ENCODE data around the gene ZYX.
"Not testable (repeated sequence)": the region's sequence is repeated elsewhere in the genome, so short reads cannot be mapped to it uniquely, and the experiment has no call there.

ZYX gene

DNA sequence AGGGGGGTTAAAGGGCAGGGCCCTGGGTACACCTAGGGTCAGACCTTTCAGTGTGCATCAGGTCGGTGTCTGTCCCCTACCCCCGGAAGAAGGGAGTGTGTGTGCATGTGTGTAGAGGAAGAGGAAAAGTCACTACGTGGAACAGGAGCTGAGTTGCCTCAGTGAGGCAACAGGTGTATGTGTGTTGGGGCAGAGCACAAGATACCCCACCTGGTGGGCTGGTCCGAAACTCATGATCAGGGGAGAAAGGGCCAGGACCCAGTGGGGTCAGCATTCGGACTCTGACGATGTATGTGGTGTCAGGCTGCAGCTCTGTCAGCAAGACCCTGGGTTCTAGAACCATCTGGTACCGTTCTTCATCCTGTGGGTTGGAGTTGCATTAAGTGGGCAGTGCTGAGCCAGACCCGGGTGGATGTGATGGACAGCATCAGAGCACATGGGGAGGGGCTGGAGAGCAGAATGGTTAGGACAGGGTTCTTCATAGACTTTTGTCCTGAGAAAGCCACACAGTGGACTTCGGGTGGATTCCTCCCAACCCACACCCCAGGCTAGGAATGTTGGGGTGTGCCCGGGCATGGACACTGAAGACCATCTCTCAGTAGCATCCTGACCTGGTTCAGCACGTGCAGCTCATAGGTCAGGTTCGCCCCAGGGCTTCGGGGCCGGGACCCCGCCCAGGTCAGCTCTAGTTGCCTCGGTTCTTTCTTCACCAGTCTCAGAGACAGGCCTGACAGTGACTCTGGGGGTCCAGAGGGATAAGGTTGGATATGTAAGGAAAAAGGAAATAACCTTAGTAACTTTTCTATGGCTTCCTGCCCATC is 16.8 kb downstream of the ZYX start:
- DNase-seq (ENCODE audit: low read depth) = no peak
- H3K4me3 ChIP-seq (ENCODE audit: low read depth, low read length) = no peak overlapping the region
- TF ChIP-seq, protein P1, sequence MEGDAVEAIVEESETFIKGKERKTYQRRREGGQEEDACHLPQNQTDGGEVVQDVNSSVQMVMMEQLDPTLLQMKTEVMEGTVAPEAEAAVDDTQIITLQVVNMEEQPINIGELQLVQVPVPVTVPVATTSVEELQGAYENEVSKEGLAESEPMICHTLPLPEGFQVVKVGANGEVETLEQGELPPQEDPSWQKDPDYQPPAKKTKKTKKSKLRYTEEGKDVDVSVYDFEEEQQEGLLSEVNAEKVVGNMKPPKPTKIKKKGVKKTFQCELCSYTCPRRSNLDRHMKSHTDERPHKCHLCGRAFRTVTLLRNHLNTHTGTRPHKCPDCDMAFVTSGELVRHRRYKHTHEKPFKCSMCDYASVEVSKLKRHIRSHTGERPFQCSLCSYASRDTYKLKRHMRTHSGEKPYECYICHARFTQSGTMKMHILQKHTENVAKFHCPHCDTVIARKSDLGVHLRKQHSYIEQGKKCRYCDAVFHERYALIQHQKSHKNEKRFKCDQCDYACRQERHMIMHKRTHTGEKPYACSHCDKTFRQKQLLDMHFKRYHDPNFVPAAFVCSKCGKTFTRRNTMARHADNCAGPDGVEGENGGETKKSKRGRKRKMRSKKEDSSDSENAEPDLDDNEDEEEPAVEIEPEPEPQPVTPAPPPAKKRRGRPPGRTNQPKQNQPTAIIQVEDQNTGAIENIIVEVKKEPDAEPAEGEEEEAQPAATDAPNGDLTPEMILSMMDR (IDR thresholded peaks at IDR 0.05; ENCODE audit: low read depth, low read length, missing control alignments) = no peak

DNA sequence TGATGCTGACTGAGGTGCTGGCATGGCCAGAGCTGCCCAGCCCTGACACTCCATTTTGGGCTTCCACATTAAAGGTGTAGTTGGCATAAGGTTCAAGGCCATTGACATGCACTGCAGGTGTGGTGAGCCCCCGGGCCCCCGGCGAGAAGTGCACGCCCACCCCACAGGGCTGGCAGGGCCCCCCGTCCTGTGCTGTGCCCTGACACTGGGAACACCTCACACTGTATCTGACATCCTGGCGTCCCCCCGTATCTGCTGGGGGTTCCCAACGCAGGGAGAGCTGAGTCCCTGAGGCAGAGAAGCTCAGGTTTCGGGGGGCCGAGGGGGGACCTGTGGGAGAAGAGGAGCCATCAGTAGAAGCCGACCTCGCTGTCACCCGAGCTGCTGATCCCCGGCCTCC is 17.5 kb downstream of the ZYX start:
- no peak for DNase-seq (ENCODE audit: low read depth)
- TF ChIP-seq, protein P1 (IDR thresholded peaks at IDR 0.05; ENCODE audit: low read depth, low read length, missing control alignments) = no peak
- H3K4me3 ChIP-seq (ENCODE audit: low read depth, low read length) = no peak overlapping the region

DNA sequence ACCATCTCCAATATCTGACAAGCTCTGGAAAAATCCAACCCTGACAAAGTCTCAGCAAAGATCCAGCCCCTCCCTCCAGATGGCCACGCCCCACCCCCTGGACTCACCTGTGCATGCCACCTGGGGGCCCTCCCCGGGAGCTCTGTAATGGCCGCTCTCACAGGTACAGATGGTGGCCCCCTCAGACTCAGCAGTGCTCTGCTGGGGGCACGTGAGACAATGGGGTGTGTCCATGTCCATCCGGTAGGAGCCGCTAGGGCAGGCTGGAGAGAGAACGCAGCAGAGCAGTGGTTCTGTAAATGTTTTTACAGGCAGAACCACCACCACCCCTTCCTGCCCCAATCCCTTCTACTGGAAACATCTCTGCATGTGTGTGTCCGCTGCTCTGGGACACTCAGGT is 18.0 kb downstream of the ZYX start:
- TF ChIP-seq, protein P1 (IDR thresholded peaks at IDR 0.05; ENCODE audit: low read depth, low read length, missing control alignments) = no peak
- no peak for DNase-seq (ENCODE audit: low read depth)
- H3K4me3 ChIP-seq (ENCODE audit: low read depth, low read length) = no peak overlapping the region

DNA sequence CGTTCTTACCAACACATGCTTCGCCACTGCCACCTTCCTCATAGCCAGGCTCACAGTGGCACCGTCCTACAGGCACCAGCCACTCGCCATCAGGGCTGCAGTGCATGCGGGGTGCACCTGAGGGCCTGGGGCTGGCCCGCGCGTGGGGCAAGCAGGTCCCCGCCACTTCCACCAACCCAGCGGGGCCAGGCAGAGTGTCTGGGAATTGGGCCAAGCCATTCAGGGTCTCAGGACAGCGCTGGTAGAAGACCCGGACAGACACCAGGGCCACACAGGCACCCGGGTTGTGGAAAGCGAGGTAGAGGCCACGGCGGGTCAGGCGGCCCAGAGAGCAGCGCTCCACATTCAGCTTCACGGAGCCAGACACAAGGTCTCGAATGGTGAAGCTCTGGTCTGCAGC is 18.5 kb downstream of the ZYX start:
- DNase-seq (ENCODE audit: low read depth) = no peak
- TF ChIP-seq, protein P1 (IDR thresholded peaks at IDR 0.05; ENCODE audit: low read depth, low read length, missing control alignments) = no peak

DNA sequence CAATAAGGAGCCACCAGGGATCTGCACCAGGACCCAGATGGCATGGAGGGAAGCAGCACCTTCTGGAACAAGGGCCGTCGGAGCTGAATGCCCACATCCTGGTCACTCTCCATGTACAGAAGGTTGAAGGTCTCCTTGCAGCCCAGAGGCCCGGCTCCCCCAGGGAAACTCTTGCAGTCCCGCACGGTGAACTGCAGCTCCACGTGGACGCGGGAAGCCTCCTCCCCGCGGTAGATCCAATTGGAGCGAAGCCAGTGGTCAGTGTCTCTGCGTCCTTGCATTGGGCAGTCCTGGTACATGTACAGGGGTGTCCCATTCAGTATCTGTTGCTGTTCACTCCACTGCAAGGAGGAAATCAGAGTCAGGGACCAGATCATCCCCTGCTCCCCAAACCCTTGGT is 20.1 kb downstream of the ZYX start:
- H3K4me3 ChIP-seq (ENCODE audit: low read depth, low read length) = no peak overlapping the region
- DNase-seq (ENCODE audit: low read depth) = no peak
- TF ChIP-seq, protein P1 (IDR thresholded peaks at IDR 0.05; ENCODE audit: low read depth, low read length, missing control alignments) = no peak

More for the DNA sequence above, 18.5 kb downstream of the ZYX start:
- H3K4me3 ChIP-seq (ENCODE audit: low read depth, low read length) = no peak overlapping the region

DNA sequence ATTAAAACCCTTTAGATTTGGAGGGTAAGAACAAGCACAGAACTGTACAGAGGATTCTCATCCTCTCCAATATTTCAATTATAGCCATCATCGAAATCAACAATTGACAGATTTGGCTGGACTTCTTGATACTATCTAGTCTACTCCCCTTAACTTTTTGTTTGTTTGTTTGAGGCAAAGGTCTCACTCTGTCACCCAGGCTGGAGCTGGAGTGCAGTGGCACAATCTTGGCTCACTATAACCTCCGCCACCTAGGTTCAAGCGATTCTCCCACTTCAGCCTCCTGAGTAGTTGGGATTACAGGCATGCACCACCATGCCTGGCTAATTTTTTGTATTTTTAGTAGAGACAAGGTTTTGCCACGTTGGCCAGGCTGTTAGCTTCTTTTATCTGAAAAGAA is 21.1 kb downstream of the ZYX start:
- DNase-seq (ENCODE audit: low read depth); H3K4me3 ChIP-seq (ENCODE audit: low read depth, low read length): not testable (repeated sequence)

DNA sequence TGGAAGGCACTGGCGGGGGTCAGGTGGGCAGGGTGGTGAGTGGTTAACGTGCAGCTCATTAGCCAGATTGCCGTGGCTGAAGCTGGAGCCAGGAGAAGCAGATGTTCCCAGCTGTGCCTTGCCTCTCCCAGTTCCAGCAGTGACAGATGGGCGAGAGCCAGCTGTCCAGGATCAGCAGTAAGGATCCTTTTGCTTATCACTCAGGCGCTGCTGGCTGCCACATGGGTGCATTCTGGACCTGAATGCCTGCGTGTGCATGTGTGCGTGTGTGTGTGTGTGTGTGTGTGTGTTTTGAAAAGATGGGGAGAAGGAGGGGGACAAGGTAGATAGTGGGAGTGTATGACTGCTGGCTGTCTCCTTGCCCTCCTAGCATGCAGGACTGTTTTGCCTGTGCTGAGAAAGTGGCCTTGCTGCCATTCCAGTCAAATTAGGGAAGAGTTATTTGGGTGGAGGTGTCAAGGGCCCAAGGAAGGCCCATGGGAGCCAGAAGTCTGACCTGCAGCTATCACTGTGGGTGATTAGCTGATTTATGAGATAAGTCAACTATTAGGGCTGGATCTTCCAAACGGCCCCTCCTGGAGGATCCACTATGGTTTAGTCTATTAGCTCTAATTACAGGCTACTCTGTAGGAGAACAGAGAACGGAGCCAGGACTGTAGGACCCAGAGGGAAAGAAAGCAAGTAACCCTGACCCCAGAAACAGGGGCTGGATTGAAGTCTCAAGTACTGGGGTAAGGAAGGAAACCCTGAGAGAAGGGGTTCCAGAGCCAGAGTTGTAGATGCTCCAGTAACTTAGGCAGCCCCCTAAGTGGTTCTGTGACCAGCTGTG is 24.2 kb downstream of the ZYX start:
- H3K4me3 ChIP-seq (ENCODE audit: low read depth, low read length) = no peak overlapping the region
- TF ChIP-seq, protein P1 (IDR thresholded peaks at IDR 0.05; ENCODE audit: low read depth, low read length, missing control alignments) = no peak
- no peak for DNase-seq (ENCODE audit: low read depth)

All from GM12864 (cell line).